AG04450 (cell line): ENCODE data around the gene NUP205. TPM values are rescaled to one million over a fixed set of nuclear protein-coding genes. Genes with fewer than 3 reads are reported as not detected.

Experiments used
- CTCF ChIA-PET: fragments of 300-600, 350-600 bp; formaldehyde crosslinking; extraction: SDS; loops from one replicate; lab custom pipeline; 2022; ENCODE audit warnings: antibody characterized with exemption, inconsistent platforms; lab: Charles Lee
- POLR2A ChIA-PET: fragments of 350-600 bp; formaldehyde crosslinking; extraction: SDS; loops from one replicate; lab custom pipeline; 2021; ENCODE audit warnings: antibody characterized with exemption, inconsistent platforms; lab: Yijun Ruan, JAX
- DNase-seq: peaks from one replicate; pipeline ENCODE4 v3.0.0-alpha.2; 2011; ENCODE audit warnings: low read depth, low spot score
- H3K27ac ChIP-seq: one replicate; pipeline ENCODE4 v1.5.1; 2012; ENCODE audit warnings: low read depth, low read length, control low read depth
- H3K27me3 ChIP-seq: one replicate; pipeline ENCODE4 v1.6.0; 2012; ENCODE audit warnings: low read length; ENCODE audit not compliant: control insufficient read depth, insufficient read depth
- H3K4me3 ChIP-seq: 2 replicates; pipeline ENCODE4 v1.5.1; 2011; ENCODE audit warnings: mild to moderate bottlenecking, low read depth, low read length, control low read depth
- H3K9me3 ChIP-seq: 2 replicates; pipeline ENCODE4 v1.5.1; 2012; ENCODE audit warnings: low read length; ENCODE audit not compliant: control insufficient read depth, insufficient read depth
- polyA plus RNA-seq: library from polyadenylated mRNA; depleted of rRNA; stranded (reverse); fragments of >200 nt; gene quantifications from 2 replicates; pipeline ENCODE4 v1.2.3, GENCODE V29; 2011
- TF ChIP-seq, protein P1 (sequence below): IDR thresholded peaks from 2 replicates; pipeline ENCODE4 v1.5.1; 2011; ENCODE audit warnings: low read depth, low read length, control low read depth, inconsistent platforms

The NUP205 gene
- polyA plus RNA-seq, 1 experiment = 36.2 TPM

DNA sequence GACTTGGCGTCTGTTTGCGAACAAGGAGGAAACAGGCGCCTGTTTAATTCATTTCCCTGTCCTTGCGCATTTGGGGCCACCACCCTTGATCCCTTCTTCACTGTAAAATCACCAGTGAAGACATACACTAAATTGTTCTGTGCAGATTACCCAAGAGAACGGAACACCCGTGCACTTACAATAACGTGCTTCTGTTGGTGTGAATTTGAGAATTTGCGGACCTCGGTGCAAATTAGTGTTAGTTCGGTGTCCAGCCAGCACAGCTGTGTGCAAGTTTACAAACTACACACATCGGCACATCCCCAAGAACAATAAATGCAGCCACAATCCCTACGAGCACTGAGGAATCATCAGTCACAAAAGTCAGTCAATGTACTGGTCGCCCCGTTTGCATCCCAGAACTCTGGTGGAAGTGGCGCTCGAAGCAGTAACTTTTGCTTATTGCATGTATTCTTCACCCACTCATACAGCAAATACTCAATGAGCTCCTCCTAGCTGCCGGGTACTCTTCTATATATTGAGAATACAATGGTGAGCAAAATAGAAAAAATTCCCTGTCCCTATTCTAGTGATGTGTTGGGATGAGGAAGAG lies 47.0 kb upstream of the NUP205 start:
- POLR2A ChIA-PET = no interaction called here
- DNase-seq = no peak
- no peaks in the 10 kb centered on the region; the same call in 1 of the 2 replicates for H3K9me3 ChIP-seq
- no peak overlapping the region for H3K27ac ChIP-seq
- TF ChIP-seq, protein P1, sequence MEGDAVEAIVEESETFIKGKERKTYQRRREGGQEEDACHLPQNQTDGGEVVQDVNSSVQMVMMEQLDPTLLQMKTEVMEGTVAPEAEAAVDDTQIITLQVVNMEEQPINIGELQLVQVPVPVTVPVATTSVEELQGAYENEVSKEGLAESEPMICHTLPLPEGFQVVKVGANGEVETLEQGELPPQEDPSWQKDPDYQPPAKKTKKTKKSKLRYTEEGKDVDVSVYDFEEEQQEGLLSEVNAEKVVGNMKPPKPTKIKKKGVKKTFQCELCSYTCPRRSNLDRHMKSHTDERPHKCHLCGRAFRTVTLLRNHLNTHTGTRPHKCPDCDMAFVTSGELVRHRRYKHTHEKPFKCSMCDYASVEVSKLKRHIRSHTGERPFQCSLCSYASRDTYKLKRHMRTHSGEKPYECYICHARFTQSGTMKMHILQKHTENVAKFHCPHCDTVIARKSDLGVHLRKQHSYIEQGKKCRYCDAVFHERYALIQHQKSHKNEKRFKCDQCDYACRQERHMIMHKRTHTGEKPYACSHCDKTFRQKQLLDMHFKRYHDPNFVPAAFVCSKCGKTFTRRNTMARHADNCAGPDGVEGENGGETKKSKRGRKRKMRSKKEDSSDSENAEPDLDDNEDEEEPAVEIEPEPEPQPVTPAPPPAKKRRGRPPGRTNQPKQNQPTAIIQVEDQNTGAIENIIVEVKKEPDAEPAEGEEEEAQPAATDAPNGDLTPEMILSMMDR = peak; percentile 40
- H3K4me3 ChIP-seq = peak overlapping the region; percentile 83
- no peaks in the 10 kb centered on the region for H3K27me3 ChIP-seq
- CTCF ChIA-PET = interaction anchor here (0.6 to 1.4 kb wide), 6 partner anchors 12 to 236 kb away, joined by 3 to 6 read pairs (median 5); no protein-coding TSS in a partner anchor

DNA sequence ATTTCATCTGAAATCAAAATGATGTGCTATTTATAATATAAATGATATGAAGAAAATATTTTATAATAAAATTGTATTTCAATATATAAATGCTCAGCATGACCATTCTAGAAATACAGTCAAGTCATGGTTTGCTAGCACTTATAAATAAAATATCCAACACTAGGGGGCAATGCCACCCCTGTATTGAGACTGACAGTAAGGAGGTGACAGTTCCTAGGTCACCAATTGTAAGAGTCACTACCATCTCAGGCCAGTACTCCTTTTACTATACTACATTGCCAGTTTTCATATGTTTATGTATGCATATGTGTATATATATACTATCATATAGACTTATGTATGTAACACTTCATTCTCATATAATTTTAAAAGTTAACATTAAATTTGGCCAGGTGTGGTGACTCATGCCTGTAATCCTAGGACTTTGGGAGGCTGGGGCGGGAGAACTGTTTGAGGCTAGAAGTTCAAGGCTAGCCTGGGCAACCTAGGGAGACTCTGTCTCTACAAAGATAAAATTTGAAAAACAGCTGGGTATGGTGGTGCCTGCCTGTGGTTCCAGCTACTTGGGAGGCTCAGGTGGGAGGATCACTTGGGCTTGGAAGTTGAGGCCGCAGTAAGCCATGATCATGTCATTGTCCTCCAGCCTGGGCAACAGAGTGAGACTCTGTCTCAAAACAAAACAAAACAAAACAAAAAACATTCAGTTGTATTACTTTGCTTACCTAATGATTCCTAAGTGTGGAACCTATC lies 45.4 kb upstream of the NUP205 start:
- CTCF ChIA-PET = interaction anchor here (0.6 to 1.3 kb wide), 3 partner anchors 46 to 232 kb away, joined by 3 to 4 read pairs (median 3); no protein-coding TSS in a partner anchor
- no peak for DNase-seq

DNA sequence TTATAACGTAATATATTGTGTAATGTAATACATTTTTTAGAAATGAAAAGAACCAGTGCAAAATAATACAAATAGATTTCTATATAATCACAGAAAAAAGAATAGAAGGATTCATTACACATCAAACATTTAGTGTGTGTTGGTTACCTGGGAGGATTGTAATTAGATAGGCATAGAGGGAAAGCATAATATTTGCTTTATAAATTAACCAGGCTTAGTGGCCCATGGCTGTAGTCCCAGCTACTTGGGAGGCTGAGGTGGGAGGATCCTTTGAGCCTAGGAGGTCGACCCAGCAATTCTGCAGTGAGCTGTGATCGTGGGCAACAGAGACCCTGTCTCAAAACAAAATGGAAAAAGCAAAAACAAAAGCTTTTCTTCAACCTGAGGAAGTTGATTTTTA lies 42.9 kb upstream of the NUP205 start:
- TF ChIP-seq, protein P1 = no peak
- DNase-seq = no peak
- H3K27me3 ChIP-seq = no peaks in the 10 kb centered on the region
- POLR2A ChIA-PET = no interaction called here
- CTCF ChIA-PET = interaction anchor here (0.6 kb wide), 1 partner anchor 87 kb away, joined by 3 read pairs; no protein-coding TSS in a partner anchor
- no peaks in the 10 kb centered on the region; the same call in 1 of the 2 replicates for H3K9me3 ChIP-seq
- H3K4me3 ChIP-seq = no peak overlapping the region
- H3K27ac ChIP-seq = no peak overlapping the region

More for the DNA sequence above, 45.4 kb upstream of the NUP205 start:
- TF ChIP-seq, protein P1 = peak; percentile 53
- no peak overlapping the region for H3K4me3 ChIP-seq
- POLR2A ChIA-PET = no interaction called here
- no peaks in the 10 kb centered on the region for H3K27me3 ChIP-seq
- H3K27ac ChIP-seq = no peak overlapping the region
- no peaks in the 10 kb centered on the region; the same call in 1 of the 2 replicates for H3K9me3 ChIP-seq

DNA sequence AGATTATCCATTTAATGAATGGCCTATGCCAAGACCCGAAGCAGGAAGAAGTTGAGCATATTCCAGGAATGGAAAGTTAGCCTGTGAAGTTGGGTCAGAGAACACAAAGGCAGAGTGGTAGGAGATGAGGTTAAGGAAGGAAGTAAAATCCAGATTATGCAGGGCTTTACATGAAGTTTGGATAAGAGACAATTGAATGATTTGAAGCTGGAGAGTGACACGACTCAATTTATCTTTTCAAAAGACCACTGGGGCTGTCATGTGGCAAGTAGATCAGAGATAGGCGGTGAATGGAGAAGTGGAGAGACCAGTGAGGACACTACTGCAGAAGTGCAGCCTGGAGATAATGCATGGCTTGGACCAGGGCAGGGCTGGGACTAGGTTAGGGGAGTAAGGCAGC lies 40.7 kb upstream of the NUP205 start:
- CTCF ChIA-PET = no interaction called here
- Histone ChIP-seq H3K4me3 (no peak overlapping the region), H3K9me3 (no peaks in the 10 kb centered on the region), H3K27me3 (no peaks in the 10 kb centered on the region), H3K27ac (no peak overlapping the region)
- TF ChIP-seq, protein P1 = no peak
- POLR2A ChIA-PET = no interaction called here
- DNase-seq = no peak

DNA sequence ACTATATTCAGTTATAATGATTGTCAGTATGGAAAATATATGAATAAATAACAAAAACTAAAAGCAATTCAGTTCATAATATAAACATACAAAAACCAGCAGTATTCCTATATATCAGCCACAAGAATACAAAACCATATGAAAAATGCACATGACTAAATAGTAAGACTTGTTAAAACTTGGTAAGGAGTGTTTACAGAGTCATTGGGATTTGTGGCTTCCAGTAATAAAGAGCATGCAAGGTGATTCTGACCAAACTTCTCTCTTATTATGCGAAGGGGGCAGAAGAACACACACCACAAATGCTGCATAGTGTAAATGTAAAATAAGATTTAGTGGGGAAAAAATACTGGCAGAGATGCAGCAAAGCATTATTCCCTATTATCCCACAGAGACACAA lies 39.0 kb upstream of the NUP205 start:
- TF ChIP-seq, protein P1 = no peak
- ChIA-PET CTCF (interaction anchor here (0.6 kb wide), 1 partner anchor 25 kb away, joined by 3 read pairs; no protein-coding TSS in a partner anchor), POLR2A (no interaction called here)
- H3K9me3 ChIP-seq = no peaks in the 10 kb centered on the region
- no peaks in the 10 kb centered on the region for H3K27me3 ChIP-seq
- H3K27ac ChIP-seq = no peak overlapping the region
- no peak overlapping the region for H3K4me3 ChIP-seq
- DNase-seq = no peak
